AG10803 (cell line): Measurements from ENCODE around the gene PERM1.

Experiments
- DNase-seq: peaks from one replicate; pipeline ENCODE4 v3.0.0; 2010; ENCODE audit warnings: low read depth
- H3K4me3 ChIP-seq: 2 replicates; pipeline ENCODE4 v1.5.1; 2011; ENCODE audit warnings: mild to moderate bottlenecking, low read length, control low read depth
- CTCF ChIP-seq: conservative IDR thresholded peaks from 2 replicates; pipeline ENCODE4 v1.5.1; 2011; ENCODE audit warnings: mild to moderate bottlenecking, low read length, control low read depth, inconsistent platforms

Gene PERM1

GRCh38 chr1:932776-933602 is 48.9 kb downstream of the PERM1 start:
- TF ChIP-seq CTCF: no peak
- H3K4me3 ChIP-seq: no peak overlapping the region
- DNase-seq: no peak

GRCh38 chr1:932173-932510 is 49.8 kb downstream of the PERM1 start:
- no peak overlapping the region for H3K4me3 ChIP-seq
- no peak for DNase-seq
- no peak for TF ChIP-seq CTCF

- no peak for DNase-seq
- TF ChIP-seq CTCF: no peak
- no peak overlapping the region for H3K4me3 ChIP-seq
Measured at GRCh38 chr1:931380-932172, 50.3 kb downstream of the PERM1 start.

- no peak overlapping the region for H3K4me3 ChIP-seq
- no peak for DNase-seq
- TF ChIP-seq CTCF: no peak
Measured at GRCh38 chr1:930633-931138, 51.2 kb downstream of the PERM1 start.

- DNase-seq: no peak
- no peak overlapping the region for H3K4me3 ChIP-seq
- TF ChIP-seq CTCF: no peak
Measured at GRCh38 chr1:929712-930632, 51.9 kb downstream of the PERM1 start.

GRCh38 chr1:928825-929661 is 52.9 kb downstream of the PERM1 start:
- H3K4me3 ChIP-seq: no peak overlapping the region
- TF ChIP-seq CTCF: no peak
- no peak for DNase-seq
